Superior temporal gyrus (tissue), 1 donor: ENCODE results near the gene SLC37A1.

ENCODE experiments used
- DNase-seq: peaks from one replicate; pipeline ENCODE4 v3.0.0-alpha.2; 2016; ENCODE audit errors: extremely low spot score

SLC37A1 gene

GRCh38 chr21:42478504-42478903, 35.1 kb upstream of the SLC37A1 start:
- DNase-seq, result no peak

- no peak for DNase-seq
Measured at GRCh38 chr21:42479582-42479981, 34.1 kb upstream of the SLC37A1 start.

DNA sequence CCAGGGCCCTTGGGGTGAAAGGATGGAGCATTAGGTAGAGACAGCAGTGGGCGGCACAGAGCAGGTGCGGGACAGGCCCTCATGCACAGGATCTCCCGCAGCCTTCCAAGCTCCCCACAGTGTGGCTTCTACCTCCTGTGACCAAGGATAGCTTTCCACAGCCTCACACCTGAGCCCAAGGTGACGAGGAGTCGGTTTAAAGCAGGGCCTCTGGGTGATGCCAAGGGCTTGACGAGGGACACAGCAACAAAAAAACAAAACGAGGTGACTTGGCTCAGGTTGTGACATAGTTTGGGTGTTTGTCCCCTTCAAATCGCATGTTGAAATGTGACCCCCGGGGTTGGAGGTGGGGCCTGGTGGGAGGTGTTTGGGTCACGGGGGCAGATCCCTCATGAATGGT, 32.9 kb upstream of the SLC37A1 start:
- no peak for DNase-seq

GRCh38 chr21:42481169-42481568, 32.5 kb upstream of the SLC37A1 start:
- no peak for DNase-seq

- no peak for DNase-seq
Measured at GRCh38 chr21:42484966-42485365, 28.7 kb upstream of the SLC37A1 start.

GRCh38 chr21:42486072-42486471, 27.6 kb upstream of the SLC37A1 start:
- no peak for DNase-seq

GRCh38 chr21:42486531-42486930, 27.1 kb upstream of the SLC37A1 start:
- no peak for DNase-seq

DNA sequence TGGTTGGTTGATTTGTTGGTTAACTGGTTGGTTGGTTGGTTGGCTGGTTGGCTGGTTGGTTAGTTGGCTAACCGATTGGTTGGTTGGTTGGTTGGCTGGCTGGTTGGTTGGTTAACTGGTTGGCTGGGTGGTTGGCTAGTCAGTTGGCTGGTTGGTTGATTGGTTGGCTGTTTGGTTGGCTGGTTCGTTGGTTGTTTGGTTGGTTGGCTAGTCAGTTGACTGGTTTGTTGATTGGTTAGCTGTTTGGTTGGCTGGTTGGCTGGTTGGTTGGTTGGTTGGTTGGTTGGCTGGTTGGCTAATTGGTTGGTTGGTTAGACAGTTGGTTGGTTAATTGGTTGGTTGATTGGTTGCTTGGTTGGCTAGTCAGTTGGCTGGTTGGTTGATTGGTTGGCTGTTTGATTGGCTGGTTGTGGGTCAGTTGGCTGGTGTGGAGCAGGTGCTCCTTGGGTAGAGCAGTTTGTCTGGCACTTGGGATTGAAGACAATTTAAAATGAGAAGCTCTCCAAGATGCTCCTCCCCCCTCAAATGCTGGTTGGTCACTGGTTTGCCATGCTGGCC, 24.6 kb upstream of the SLC37A1 start:
- DNase-seq, result no peak

DNA sequence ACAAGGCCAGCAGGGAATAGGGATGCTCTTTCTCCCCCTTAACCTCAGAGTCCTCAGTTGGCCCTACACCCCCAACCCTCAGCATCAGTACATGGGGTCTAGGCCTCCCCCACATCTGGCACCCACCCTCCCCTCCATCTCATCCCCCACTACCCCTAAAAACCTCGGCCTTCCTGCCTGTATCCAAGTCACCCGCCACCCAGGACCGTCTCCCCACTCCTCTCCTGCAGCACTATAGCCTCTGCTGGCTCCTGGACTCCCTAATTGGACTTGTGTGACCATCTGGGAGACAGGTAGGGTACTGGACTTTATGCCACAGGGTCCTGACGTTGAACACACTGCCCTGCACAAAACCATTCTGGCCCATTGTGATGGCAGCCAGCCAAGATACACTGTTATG, 23.7 kb upstream of the SLC37A1 start:
- DNase-seq, result no peak

GRCh38 chr21:42490720-42491119, 22.9 kb upstream of the SLC37A1 start:
- no peak for DNase-seq

GRCh38 chr21:42491328-42491727, 22.3 kb upstream of the SLC37A1 start:
- no peak for DNase-seq

DNA sequence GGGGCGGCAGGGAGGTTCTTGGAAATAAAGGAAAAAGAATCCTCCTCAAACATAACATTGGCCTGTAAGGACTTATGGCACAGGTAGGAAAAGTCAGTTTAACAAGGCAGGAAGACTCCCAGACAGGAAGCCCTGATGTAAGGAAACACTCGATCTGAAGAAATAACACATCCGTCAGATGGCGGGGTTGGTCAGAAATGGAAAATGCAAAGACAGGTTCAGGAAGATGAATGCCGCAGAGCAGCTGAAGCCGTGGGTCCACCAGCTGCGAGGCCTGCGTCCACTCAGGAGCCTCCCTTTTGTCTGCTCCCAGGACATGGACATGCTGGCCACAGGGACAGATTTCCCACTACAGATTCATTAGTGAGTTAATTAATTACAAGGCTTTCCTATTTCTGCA, 21.5 kb upstream of the SLC37A1 start:
- no peak for DNase-seq

- no peak for DNase-seq
Measured at GRCh38 chr21:42493109-42494060, 20.3 kb upstream of the SLC37A1 start.

- DNase-seq, result no peak
Measured at GRCh38 chr21:42495027-42495426, 18.6 kb upstream of the SLC37A1 start.

GRCh38 chr21:42495765-42496119, 17.9 kb upstream of the SLC37A1 start:
- no peak for DNase-seq

- DNase-seq, result peak; percentile 100
Measured at GRCh38 chr21:42496120-42496838, 17.4 kb upstream of the SLC37A1 start, which contains the start of gene RSPH1. TSS of gene RSPH1 (minus strand) at chr21:42496224. CDS start at chr21:42496186, 38 bp downstream.

GRCh38 chr21:42496839-42497202, 16.8 kb upstream of the SLC37A1 start:
- peak; percentile 45 for DNase-seq

DNA sequence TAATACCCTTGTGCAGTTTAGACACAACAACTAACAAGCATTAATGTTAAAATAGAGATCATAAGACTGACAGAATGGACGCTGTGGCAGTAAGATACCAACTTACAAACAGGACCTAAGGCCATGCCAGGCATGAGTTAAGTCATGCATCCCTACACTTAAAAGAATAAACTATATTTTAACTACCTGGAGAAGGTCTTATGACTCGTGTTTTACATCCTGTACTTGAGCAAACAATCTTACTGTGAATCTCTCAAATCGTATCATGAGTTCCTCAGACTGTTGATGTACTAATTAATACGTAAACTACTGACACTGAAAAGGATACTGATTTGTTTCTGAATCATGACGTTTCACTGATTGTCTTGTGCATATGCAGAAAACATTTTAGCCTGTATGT, 15.6 kb upstream of the SLC37A1 start:
- no peak for DNase-seq

- no peak for DNase-seq
Measured at GRCh38 chr21:42499444-42500112, 14.1 kb upstream of the SLC37A1 start.

GRCh38 chr21:42500225-42500624, 13.4 kb upstream of the SLC37A1 start:
- no peak for DNase-seq

DNA sequence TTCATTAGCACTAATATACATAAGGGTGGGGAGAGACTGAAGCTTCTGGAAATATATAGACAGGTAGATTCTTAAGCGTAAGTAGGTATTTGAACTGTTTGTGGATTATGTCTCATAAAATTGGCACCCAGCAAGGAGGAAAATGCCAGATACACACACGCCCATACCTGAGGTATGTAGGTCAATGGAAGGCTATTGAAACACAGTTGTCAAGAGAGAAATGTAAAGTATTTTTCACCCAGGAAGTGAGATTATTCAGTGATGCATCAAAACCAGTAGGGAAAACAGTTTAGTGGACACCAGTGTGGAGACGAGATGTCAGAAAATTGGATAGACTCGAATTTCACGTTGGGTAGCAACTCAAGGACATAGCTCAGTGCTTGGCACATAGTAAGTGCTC, 12.9 kb upstream of the SLC37A1 start:
- no peak for DNase-seq

GRCh38 chr21:42503711-42504110, 9.9 kb upstream of the SLC37A1 start:
- DNase-seq, result no peak
